Glomerular visceral epithelial cell (primary cell): ENCODE measurements around the gene CTDNEP1.
A peak's percentile ranks its signal among the peaks of the same experiment; 100 is the strongest.

Experiments
- DNase-seq: peaks from one replicate; pipeline ENCODE4 v3.0.0-alpha.2; 2016; ENCODE audit errors: extremely low spot score

The CTDNEP1 gene

GRCh38 chr17:7251661-7252175 lies at the start of gene CTDNEP1:
Gene CTDNEP1, minus strand, starts transcription at chr17:7251734. Its CDS starts 438 bp downstream, at chr17:7251296.
- peak; percentile 100 for DNase-seq

- peak; percentile 86 for DNase-seq
Measured at GRCh38 chr17:7296189-7296861, 44.8 kb upstream of the CTDNEP1 start.

DNA sequence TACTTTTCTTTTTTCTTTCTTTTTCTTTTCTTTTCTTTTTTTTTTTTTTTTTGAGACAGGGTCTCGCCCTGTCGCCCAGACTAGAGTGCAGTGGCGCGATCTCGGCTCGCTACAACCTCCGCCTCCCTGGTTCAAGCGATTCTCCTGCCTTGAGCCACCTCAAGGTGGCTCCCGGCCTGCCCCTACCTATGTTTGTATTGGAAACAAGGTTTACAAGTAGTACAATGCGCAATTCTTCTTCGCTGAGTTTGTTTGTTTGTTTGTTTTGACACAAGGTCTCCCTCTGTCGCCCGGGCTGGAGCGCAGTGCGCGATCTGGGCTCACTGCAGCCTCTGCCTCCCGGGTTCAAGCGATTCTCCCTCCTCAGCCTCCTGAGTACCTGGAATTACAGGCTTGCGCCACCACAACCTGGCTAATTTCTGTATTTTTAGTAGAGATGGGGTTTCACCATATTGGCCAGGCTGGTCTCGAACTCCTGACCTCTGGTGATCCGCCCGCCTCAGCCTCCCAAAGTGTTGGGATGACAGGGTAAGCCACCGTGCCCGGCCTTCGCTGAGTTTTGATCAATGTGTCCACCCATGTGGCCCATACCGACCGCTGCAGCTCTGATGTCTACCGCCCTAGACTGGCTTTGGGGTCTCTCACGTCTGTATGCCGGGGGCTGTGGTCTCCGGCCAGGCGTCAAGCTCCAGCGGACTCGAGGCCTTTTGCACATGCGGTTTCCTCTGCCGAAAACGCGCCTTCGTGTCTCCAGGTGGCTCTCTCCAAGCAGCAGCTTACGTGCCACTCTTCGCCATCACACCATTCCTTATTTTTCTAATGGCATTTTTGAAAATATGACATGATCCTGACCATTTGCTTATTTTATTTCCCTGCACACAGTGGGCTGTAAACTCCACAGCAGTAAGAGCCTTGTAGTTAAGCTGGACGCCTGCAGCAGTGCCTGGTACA lies 44.0 kb upstream of the CTDNEP1 start:
- no peak for DNase-seq

GRCh38 chr17:7294614-7295153 lies 43.1 kb upstream of the CTDNEP1 start, which contains the start of gene YBX2:
Gene YBX2, minus strand, starts transcription at chr17:7294639. Its CDS starts 139 bp downstream, at chr17:7294500.
- peak; percentile 48 for DNase-seq

GRCh38 chr17:7293816-7294613 lies 42.5 kb upstream of the CTDNEP1 start:
- no peak for DNase-seq

- peak; percentile 66 for DNase-seq
Measured at GRCh38 chr17:7293159-7293558, 41.6 kb upstream of the CTDNEP1 start.

GRCh38 chr17:7292729-7293128 lies 41.2 kb upstream of the CTDNEP1 start:
- no peak for DNase-seq

GRCh38 chr17:7292194-7292593 lies 40.7 kb upstream of the CTDNEP1 start:
- no peak for DNase-seq

DNA sequence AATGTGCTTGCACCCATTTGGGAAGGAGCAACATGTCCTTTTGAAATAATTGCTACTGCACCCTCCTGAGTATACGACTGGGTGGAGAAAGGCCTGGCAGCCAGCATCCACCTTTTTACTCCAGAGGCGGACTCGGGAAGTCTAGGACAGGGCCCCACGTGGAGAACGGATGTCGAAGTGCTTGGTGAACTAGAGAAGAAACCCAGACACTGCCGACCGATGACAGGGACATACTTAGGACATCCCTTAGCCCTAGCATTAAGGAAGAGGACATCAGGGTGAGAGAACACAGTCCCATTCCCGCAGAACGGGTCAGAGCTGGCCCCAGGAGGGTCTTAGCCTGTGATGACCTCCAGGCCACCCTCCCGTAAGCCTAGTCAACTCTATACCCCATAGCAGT lies 39.2 kb upstream of the CTDNEP1 start:
- no peak for DNase-seq

DNA sequence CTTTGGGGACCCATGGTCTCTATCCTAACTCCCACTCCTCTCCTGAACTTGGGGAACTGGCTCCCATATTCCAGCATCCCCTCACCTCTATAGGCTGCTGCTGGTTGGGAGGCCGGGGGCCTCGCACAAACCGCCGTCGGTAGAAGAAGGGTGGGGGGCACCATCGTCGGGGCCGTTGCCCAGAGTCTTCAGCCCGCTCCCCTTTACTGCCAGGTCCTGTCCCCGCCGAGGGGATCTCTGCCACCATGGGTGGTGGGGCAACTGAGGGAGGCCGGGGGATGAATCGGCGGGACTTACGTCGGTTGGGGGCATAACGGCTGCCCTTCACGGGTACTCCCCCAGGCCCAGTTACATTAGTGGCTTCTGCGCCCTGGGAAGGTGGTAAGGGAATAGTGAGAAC lies 38.6 kb upstream of the CTDNEP1 start:
- DNase-seq, result no peak

DNA sequence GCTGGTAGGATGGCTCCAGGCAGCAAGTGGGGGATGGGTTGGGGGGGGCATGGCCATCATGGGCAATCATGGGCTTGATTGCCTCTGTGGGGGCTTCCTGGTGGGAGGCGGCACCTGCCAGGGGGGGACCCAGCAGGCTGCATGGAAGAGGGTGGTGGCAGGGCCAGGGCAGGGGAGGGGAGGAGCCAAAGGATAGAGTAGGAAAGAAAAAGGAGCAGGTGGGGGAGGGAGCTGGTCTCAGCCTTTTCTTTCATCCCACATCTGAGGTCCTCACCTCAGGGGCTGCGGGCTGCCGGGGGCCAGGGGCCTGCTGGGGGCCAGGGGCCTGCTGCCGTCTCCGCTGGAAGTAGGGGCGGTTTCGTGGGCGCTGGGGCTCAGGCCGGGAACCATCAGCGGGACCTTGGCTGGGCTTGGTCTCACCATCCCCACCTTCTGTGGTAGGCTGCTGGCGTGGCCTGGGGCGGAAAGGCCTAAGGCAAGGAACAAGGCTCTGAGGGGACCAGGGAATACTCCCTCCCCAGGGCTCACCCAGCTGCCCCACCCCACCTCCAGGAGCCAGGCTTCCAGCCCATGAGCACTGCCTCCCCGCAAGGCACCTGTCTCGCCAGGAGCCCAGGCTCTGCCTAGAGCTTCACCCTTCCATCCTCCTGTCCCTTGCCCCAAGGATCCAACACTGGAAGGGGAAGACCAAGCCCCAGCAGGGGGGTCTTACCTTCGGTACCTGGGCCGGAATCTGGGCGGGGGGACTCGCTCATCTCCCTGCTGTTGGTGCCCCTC lies 37.9 kb upstream of the CTDNEP1 start:
- no peak for DNase-seq

GRCh38 chr17:7285679-7286078 lies 34.1 kb upstream of the CTDNEP1 start:
- no peak for DNase-seq

DNA sequence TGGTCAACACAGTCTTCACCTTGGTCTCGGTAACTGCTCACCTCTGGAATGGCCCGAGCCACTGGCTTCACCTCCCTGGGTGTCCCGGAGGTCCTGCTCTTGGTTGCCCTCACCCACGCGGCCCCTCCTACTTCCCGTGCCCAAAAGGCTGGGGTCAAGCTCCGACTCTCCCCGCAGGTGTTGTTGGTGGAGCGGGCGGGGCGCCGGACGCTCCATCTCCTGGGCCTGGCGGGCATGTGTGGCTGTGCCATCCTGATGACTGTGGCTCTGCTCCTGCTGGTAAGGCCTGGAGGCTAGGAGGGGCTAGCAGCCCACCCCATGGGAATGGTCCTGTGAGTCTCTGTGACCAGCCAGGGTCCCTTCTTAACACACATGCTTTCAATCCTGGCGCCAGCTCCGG lies 33.4 kb upstream of the CTDNEP1 start:
- no peak for DNase-seq

DNA sequence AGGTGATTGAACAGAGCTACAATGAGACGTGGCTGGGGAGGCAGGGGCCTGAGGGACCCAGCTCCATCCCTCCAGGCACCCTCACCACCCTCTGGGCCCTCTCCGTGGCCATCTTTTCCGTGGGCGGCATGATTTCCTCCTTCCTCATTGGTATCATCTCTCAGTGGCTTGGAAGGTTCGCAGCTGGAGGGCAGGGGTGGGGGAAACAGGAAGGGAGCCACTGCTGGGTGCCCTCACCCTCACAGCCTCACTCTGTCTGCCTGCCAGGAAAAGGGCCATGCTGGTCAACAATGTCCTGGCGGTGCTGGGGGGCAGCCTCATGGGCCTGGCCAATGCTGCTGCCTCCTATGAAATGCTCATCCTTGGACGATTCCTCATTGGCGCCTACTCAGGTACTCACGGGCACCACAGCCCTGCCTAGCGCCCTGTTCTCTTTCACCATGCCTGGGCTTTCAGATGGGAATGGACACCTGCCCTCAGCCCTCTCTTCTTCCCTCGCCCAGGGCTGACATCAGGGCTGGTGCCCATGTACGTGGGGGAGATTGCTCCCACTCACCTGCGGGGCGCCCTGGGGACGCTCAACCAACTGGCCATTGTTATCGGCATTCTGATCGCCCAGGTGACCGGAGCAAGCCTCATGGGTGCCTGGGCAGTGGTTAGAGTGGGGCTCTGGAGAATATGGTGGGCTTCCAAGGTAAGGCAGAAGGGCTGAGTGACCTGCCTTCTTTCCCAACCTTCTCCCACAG lies 32.1 kb upstream of the CTDNEP1 start:
- no peak for DNase-seq

DNA sequence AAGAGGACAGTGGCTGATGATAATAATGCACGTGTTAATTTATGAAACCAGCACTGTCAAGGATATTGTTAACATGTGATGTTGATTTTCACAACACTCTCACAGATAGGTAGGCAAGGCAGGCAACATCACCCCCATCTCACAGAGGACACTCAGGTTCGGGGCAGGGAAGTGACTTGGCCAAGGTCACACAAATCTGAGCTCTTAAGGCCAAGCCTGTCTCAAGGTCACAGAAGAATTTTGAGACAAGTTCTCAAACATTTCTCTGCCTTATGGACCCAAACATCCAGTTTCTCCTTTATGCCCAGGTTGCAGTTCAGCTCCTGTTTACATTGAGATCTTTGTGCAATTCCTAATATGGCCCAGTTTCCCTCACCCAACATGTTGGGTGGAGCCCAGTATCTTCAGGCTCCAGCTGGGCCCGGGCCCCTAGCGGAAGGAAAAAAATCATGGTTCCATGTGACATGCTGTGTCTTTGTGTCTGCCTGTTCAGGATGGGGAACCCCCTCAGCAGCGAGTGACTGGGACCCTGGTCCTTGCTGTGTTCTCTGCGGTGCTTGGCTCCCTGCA lies 31.3 kb upstream of the CTDNEP1 start:
- no peak for DNase-seq

DNA sequence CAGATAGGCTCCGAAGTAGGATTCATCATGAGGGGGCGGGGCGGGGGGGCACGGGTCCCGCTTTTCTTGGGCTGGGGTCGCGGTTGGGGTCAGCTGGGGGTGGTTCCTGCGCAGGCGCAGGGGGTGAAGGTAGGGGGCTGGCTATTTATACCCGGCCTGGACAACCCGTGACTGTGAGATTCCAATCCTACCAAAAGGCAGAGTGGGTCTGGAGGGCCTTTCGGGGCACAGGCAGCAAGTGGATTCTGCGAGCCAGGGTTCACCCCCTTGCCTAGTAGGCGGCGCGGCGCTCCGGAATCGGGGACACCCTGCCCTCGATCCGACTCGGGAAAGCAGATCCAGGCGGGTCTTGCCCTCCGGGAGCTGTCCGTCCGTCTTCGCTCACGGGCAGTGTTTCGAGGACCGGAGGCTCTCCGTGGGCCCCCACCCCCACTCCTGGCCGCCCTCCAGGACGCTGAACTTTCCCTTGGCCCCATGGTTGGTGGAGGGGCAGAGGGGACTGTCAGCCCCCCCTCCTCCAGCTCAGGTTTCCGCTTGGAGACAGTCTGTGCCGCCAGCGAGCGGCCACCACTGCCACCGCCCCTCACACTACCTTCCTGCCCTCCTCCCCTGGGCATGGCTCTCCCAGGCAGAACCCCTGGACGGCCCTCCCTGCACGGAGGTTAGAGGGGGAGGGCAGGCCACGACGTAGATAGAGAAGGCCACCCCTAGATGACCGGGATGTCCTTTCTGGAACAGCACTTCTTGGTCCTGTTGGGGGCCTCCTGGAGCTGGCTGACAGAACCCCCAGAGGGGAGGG lies 30.6 kb upstream of the CTDNEP1 start:
- DNase-seq, result no peak

DNA sequence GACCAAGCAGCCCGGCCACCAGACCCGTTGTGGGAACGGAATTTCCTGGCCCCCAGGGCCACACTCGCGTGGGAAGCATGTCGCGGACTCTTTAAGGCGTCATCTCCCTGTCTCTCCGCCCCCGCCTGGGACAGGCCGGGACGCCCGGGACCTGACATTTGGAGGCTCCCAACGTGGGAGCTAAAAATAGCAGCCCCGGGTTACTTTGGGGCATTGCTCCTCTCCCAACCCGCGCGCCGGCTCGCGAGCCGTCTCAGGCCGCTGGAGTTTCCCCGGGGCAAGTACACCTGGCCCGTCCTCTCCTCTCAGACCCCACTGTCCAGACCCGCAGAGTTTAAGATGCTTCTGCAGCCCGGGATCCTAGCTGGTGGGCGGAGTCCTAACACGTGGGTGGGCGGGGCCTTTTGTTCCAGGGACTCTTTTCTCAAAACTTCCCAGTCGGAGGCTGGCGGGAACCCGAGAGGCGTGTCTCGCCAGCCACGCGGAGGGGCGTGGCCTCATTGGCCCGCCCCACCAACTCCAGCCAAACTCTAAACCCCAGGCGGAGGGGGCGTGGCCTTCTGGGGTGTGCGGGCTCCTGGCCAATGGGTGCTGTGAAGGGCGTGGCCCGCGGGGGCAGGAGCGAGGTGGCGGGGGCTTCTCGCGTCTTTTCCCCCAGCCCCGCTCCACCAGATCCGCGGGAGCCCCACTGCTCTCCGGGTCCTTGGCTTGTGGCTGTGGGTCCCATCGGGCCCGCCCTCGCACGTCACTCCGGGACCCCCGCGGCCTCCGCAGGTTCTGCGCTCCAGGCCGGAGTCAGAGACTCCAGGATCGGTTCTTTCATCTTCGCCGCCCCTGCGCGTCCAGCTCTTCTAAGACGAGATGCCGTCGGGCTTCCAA lies 29.8 kb upstream of the CTDNEP1 start, which contains the start of gene SLC2A4:
Gene SLC2A4, plus strand, starts transcription at position 645 of the 879 bp plus-strand sequence. Its CDS starts 217 bp downstream, at position 862.
- DNase-seq, result peak; percentile 93
